ENCODE data around the gene ABCC11. TPM values are rescaled to one million over a fixed set of nuclear protein-coding genes. Genes with fewer than 3 reads are reported as not detected.
A peak's percentile ranks its signal among the peaks of the same experiment; 100 is the strongest.

The ABCC11 gene
- total and polyA plus RNA-seq, 2 of the 13 experiments (the other 11 are each of a cell fraction or from before 2014, with no cell fraction given): 1.0 to 1.4 TPM

DNA sequence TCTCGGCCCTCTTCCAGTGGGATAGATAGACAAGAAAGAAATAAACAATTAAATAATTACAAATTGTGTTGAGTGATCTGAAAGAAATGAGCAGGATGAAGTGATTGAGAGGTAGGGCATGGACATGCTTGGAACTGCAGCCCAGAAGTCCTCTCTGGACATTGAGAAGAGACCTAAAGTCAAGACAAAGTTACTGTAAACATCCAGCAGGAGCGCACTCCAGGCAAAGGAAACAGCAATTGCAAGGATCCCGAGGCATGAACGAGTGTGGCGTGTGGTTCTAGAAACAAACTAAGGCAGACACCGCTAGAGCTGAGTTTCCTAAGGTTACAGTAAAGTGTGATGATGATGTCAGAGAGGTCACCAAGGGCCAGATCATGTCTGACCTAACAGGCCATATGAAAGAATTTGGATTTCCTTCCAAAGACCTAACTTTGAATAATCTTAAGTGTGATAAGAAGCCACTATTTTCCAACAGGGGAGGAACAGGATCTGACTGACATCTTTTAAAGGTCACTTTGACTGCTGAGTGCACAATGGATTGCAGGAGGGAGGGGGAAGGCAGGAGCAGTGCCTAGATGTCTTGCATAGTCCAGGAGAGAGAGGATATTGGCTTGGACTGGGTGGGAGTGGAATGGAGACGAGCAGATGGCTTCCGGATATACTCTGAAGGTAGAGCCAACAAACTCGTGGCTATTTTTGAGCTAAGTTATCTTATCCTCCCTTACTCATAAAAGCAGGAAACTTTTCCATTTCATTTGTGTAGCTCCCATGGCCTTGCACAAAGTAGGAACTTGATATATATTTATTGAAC is 110.6 kb downstream of the ABCC11 start:
- Histone ChIP-seq H4K20me1 (ENCODE audit: insufficient read depth, low read length) (no peaks in the 10 kb centered on the region), H3K27ac (ENCODE audit: extremely low read length, insufficient read depth, low read length) (no peak overlapping the region), H3K9ac (ENCODE audit: insufficient read depth, low read depth, low read length) (no peak overlapping the region), H3K27me3 (ENCODE audit: control insufficient read depth in 1 of 2, insufficient read depth in 2 of 2, low read length in 2 of 2) (peaks cover 0 to 11% of the 10 kb centered on the region in 2 experiments; a peak in 2 of 5 replicates), H3K36me3 (replicated peaks in 1 of 2; ENCODE audit: control insufficient read depth in 1 of 2, insufficient read depth in 2 of 2, low read length in 2 of 2) (no peaks in the 10 kb centered on the region), H3K79me2 (ENCODE audit: insufficient read depth, low read length) (no peaks in the 10 kb centered on the region), H3K4me2 (ENCODE audit: low read depth, low read length) (no peak overlapping the region), H2AFZ (ENCODE audit: low read length) (no peak overlapping the region), H3K9me3 (ENCODE audit: low read length) (no peaks in the 10 kb centered on the region), H3K4me1 (ENCODE audit: insufficient read depth, low read length) (no peaks in the 10 kb centered on the region), H3K4me3 (replicated peaks in 1 of 3; ENCODE audit: insufficient read depth in 1 of 3, low read depth in 2 of 3, low read length in 3 of 3) (no peak overlapping the region)
- TF ChIP-seq ZNF547 (CRISPR knock-in tag; IDR thresholded peaks at IDR 0.05): no peak
- no peak for TF ChIP-seq NFKBIZ (CRISPR knock-in tag; IDR thresholded peaks at IDR 0.05)
- WGBS (ENCODE audit: low lambda C conversion rate): 36% methylated on average over 9 of the region's 9 CpGs
- intact Hi-C loops (cut with micrococcal nuclease; ENCODE audit: unreplicated experiment) (no loop called here), in situ Hi-C loops (cut with HindIII; ENCODE audit: extremely low pct_ligation_motif_present, low pct_unique_long_range_greater_than_20kb) (no loop called here)
- ATAC-seq (peak; percentile 56; the same call in 2 of the 3 replicates), DNase-seq (ENCODE audit: low spot score) (no peak), FAIRE-seq (no peak)
- POLR2A ChIA-PET: no interaction called here
- BruUV-seq (replicated peaks): no TSS peak
- CTCF ChIA-PET (ENCODE audit: low intra/inter-chr PET ratio, low total read pairs): no interaction called here

DNA sequence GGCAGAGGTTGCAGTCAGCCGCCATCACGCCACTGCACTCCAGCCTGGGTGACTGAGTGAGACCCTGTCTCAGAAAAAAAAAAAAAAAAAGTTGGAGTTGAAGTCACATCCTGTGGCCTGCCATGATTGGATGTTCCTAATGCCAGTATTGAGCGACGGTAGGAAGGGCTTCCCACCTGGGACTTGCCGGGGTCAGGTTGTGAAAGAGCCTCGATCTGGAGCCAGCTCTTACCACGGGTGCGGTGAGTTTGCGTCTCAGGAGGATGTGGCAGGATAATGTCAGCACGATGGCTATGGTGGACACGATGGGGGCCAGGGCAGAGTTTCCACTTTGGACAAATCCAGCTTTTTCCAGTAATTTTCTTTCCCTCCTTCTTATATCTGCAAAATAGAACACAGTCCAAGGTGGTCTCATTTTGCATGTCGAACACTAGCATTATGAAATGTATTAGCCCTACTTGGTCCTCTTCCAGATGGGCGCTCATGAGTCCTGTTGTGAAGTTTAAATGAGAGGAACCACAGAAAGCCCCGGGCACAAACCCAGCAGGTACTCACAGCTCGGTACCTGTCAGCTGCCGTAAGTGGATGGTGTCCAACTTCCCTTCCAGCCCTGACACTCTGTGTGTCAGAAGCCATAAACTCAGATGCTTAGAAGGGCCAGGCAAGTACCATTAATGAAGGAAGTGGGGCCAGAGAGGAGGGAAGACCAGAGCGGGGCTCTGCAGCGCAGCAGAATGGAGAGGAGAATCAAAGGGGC is 113.7 kb downstream of the ABCC11 start:
- WGBS (ENCODE audit: low lambda C conversion rate): 49% methylated on average over 16 of the region's 18 CpGs
- intact Hi-C loops (cut with micrococcal nuclease; ENCODE audit: unreplicated experiment): no loop called here
- no TSS peak for BruUV-seq (replicated peaks)
- no peak for TF ChIP-seq ZFP62 (CRISPR knock-in tag; IDR thresholded peaks at IDR 0.05)
- TF ChIP-seq MED13 (CRISPR knock-in tag; IDR thresholded peaks at IDR 0.05): no peak
- TF ChIP-seq ZNF660 (CRISPR knock-in tag; IDR thresholded peaks at IDR 0.05; ENCODE audit: borderline replicate concordance, low read depth): no peak
- TF ChIP-seq ZNF33A (CRISPR knock-in tag; IDR thresholded peaks at IDR 0.05; ENCODE audit: borderline replicate concordance): no peak
- TF ChIP-seq ZSCAN9 (CRISPR knock-in tag; IDR thresholded peaks at IDR 0.05; ENCODE audit: borderline replicate concordance): no peak
- TF ChIP-seq, protein P1, sequence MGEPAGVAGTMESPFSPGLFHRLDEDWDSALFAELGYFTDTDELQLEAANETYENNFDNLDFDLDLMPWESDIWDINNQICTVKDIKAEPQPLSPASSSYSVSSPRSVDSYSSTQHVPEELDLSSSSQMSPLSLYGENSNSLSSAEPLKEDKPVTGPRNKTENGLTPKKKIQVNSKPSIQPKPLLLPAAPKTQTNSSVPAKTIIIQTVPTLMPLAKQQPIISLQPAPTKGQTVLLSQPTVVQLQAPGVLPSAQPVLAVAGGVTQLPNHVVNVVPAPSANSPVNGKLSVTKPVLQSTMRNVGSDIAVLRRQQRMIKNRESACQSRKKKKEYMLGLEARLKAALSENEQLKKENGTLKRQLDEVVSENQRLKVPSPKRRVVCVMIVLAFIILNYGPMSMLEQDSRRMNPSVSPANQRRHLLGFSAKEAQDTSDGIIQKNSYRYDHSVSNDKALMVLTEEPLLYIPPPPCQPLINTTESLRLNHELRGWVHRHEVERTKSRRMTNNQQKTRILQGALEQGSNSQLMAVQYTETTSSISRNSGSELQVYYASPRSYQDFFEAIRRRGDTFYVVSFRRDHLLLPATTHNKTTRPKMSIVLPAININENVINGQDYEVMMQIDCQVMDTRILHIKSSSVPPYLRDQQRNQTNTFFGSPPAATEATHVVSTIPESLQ (CRISPR knock-in tag; conservative IDR thresholded peaks at IDR 0.05): no peak
- TF ChIP-seq NAIF1 (CRISPR knock-in tag; IDR thresholded peaks at IDR 0.05; ENCODE audit: borderline replicate concordance): no peak
- TF ChIP-seq, protein P2, sequence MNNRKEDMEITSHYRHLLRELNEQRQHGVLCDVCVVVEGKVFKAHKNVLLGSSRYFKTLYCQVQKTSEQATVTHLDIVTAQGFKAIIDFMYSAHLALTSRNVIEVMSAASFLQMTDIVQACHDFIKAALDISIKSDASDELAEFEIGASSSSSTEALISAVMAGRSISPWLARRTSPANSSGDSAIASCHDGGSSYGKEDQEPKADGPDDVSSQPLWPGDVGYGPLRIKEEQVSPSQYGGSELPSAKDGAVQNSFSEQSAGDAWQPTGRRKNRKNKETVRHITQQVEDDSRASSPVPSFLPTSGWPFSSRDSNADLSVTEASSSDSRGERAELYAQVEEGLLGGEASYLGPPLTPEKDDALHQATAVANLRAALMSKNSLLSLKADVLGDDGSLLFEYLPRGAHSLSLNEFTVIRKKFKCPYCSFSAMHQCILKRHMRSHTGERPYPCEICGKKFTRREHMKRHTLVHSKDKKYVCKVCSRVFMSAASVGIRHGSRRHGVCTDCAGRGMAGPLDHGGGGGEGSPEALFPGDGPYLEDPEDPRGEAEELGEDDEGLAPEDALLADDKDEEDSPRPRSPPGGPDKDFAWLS (CRISPR knock-in tag; IDR thresholded peaks at IDR 0.05; ENCODE audit: borderline replicate concordance): no peak
- TF ChIP-seq, protein P3, sequence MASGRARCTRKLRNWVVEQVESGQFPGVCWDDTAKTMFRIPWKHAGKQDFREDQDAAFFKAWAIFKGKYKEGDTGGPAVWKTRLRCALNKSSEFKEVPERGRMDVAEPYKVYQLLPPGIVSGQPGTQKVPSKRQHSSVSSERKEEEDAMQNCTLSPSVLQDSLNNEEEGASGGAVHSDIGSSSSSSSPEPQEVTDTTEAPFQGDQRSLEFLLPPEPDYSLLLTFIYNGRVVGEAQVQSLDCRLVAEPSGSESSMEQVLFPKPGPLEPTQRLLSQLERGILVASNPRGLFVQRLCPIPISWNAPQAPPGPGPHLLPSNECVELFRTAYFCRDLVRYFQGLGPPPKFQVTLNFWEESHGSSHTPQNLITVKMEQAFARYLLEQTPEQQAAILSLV (CRISPR knock-in tag; IDR thresholded peaks at IDR 0.05; ENCODE audit: borderline replicate concordance): no peak

More for the DNA sequence above, 113.7 kb downstream of the ABCC11 start:
- Histone ChIP-seq H3K79me2 (ENCODE audit: insufficient read depth, low read length) (no peaks in the 10 kb centered on the region), H2AFZ (ENCODE audit: low read length) (no peak overlapping the region), H3K27me3 (ENCODE audit: control insufficient read depth in 1 of 2, insufficient read depth in 2 of 2, low read length in 2 of 2) (no peaks in the 10 kb centered on the region), H3K4me2 (ENCODE audit: low read depth, low read length) (no peak overlapping the region), H3K27ac (ENCODE audit: extremely low read length, insufficient read depth, low read length) (no peak overlapping the region), H3K4me3 (replicated peaks in 1 of 3; ENCODE audit: insufficient read depth in 1 of 3, low read depth in 2 of 3, low read length in 3 of 3) (no peak overlapping the region), H3K9me3 (ENCODE audit: low read length) (no peaks in the 10 kb centered on the region), H3K36me3 (replicated peaks in 1 of 2; ENCODE audit: control insufficient read depth in 1 of 2, insufficient read depth in 2 of 2, low read length in 2 of 2) (no peaks in the 10 kb centered on the region), H3K4me1 (ENCODE audit: insufficient read depth, low read length) (peaks cover 8% of the 10 kb centered on the region; the same call in 1 of the 2 replicates), H3K9ac (ENCODE audit: insufficient read depth, low read depth, low read length) (no peak overlapping the region), H4K20me1 (ENCODE audit: insufficient read depth, low read length) (no peaks in the 10 kb centered on the region)
- in situ Hi-C loops (cut with HindIII; ENCODE audit: extremely low pct_ligation_motif_present, low pct_unique_long_range_greater_than_20kb): no loop called here
- no peak for ATAC-seq
- no peak for FAIRE-seq
- POLR2A ChIA-PET: no interaction called here
- CTCF ChIA-PET (ENCODE audit: low intra/inter-chr PET ratio, low total read pairs): no interaction called here
- DNase-seq (ENCODE audit: low spot score): no peak

Data from HepG2 (cell line).